Measurements from ENCODE around the gene TAS2R38.

DNA sequence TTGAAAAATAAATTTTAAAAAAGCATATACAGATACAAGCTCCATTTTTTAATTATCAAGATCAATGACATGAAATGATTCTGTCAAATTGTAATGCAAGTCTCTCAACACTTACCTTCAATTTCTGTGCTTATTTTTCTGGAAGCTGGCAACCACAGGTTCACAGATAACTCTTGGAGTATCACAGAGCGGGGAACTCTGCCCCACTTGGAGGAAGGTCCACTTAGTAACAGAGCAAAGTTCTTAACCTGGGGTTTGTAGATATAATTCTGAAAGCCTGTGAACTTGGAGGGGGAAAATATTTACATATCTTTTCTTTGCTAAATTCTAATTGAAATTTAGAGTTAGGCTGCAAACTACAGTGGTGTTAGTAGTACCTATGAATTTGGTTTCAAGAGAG lies 19.8 kb upstream of the TAS2R38 start:
- TF ChIP-seq, protein P1, sequence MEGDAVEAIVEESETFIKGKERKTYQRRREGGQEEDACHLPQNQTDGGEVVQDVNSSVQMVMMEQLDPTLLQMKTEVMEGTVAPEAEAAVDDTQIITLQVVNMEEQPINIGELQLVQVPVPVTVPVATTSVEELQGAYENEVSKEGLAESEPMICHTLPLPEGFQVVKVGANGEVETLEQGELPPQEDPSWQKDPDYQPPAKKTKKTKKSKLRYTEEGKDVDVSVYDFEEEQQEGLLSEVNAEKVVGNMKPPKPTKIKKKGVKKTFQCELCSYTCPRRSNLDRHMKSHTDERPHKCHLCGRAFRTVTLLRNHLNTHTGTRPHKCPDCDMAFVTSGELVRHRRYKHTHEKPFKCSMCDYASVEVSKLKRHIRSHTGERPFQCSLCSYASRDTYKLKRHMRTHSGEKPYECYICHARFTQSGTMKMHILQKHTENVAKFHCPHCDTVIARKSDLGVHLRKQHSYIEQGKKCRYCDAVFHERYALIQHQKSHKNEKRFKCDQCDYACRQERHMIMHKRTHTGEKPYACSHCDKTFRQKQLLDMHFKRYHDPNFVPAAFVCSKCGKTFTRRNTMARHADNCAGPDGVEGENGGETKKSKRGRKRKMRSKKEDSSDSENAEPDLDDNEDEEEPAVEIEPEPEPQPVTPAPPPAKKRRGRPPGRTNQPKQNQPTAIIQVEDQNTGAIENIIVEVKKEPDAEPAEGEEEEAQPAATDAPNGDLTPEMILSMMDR (IDR thresholded peaks at IDR 0.05; ENCODE audit: insufficient read depth, low read depth, low read length), result no peak
- TF ChIP-seq EZH2 (IDR thresholded peaks at IDR 0.05; ENCODE audit: insufficient read depth, low read length), result no peak

Data from astrocyte (in vitro differentiated cells and primary cell).